GM12892 (cell line): Measurements from ENCODE around the gene MS4A2.

Experiments used
- POLR2A ChIP-seq: IDR thresholded peaks from 2 replicates; pipeline ENCODE4 v1.6.1; 2011; ENCODE audit warnings: low read depth, low read length, control low read depth
- POLR2AphosphoS5 ChIP-seq: IDR thresholded peaks from 2 replicates; pipeline ENCODE4 v1.6.1; 2011; ENCODE audit warnings: low read depth, low read length, control low read depth
- TAF1 ChIP-seq: IDR thresholded peaks from 2 replicates; pipeline ENCODE4 v1.6.1; 2011; ENCODE audit warnings: low read depth, mild to moderate bottlenecking, control low read depth, low read length, borderline replicate concordance

DNA sequence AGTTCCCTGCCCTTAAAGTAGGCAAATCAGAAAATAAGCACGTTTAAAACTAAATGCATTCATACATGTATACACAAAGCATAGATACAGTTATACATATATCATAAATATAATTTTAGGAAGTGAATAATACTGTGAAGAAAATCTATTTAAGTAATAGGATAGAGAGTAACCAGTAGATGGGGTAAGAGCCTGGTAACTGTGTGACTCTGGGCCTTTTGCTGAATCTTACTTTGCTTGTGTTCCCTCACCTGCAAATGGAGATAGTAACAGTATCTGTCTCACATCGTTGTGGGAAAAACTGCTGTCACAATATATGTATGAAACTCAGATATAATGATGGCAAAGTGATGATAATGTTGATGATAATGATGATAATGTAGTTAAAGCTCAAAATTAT lies 29.9 kb downstream of the MS4A2 start:
- no peak for TF ChIP-seq POLR2A
- TF ChIP-seq POLR2AphosphoS5: no peak
- TF ChIP-seq TAF1: no peak
